Measurements from ENCODE around the gene XIRP1. TPM values are rescaled to one million over a fixed set of nuclear protein-coding genes. Genes with fewer than 3 reads are reported as not detected.

Gene XIRP1
- total and polyA plus RNA-seq, 2 experiments from 2014 or later, result not detected

DNA sequence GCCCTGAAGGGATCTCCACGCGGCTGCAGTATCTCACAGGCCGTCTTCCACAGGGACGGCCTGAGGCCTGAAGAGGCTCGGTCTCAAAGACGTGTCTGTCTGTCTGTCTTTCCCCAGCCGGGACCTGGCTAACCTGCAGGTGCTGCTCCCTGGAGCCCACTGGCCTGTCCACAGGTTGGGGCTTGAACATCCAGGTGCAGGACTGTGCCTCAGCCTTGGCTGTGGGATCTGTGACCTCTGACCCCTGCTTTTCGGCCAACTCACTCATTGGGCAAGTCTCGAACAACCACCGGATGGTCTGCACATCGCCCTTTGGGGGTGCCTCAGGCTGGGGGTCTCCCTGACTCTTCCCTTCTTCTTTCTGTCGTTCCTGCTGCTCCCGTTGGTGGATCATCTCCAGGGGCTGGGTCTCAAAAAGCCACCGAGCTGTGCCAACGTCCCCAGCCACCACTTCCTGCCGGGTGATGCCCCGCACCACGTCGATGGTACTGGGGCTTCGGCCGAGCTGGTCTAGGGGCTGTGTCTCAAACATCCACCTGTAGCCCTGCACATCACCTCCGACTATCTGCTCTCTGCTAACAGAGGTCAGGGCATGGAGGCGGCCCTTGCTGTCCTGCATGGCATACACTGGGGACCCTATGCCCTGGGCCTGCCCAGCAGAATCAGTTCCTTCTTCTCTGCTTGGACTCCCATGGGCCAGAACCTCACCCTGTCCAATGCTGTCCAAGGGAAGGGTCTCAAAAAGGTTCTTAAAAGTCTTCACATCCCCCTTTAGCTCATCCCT lies 4.8 kb downstream of the XIRP1 start:
- no peaks in the 10 kb centered on the region for H3K9me3 Mint-ChIP-seq
- no peak overlapping the region for H3K4me2 ChIP-seq
- ATAC-seq (no peak), DNase-seq (ENCODE audit: low spot score) (no peak)
- no peaks in the 10 kb centered on the region for H3K36me3 Mint-ChIP-seq (ENCODE audit: low read depth)
- H3K27me3 Mint-ChIP-seq (ENCODE audit: insufficient read depth, low read depth, poor library complexity), result peaks cover 18% of the 10 kb centered on the region
- H3K36me3 ChIP-seq (ENCODE audit: insufficient read depth), result no peaks in the 10 kb centered on the region
- no peak overlapping the region for H3K27ac ChIP-seq (ENCODE audit: low read depth)
- no peak overlapping the region for H3K4me3 Mint-ChIP-seq
- H3K9me2 ChIP-seq (ENCODE audit: insufficient read depth), result no peaks in the 10 kb centered on the region
- H3K27ac Mint-ChIP-seq, result no peak overlapping the region
- no peaks in the 10 kb centered on the region for H3K79me2 ChIP-seq (replicated peaks; ENCODE audit: insufficient read depth)
- no peaks in the 10 kb centered on the region for H3K27me3 ChIP-seq (ENCODE audit: insufficient read depth)
- H2AFZ ChIP-seq, result no peak overlapping the region
- peaks cover under 1% of the 10 kb centered on the region; the same call in 1 of the 2 replicates for H3K4me1 ChIP-seq (ENCODE audit: insufficient read depth)
- no peaks in the 10 kb centered on the region for H4K20me1 ChIP-seq (replicated peaks; ENCODE audit: insufficient read depth)
- H3K4me3 ChIP-seq, result no peak overlapping the region
- TF ChIP-seq, protein P1, sequence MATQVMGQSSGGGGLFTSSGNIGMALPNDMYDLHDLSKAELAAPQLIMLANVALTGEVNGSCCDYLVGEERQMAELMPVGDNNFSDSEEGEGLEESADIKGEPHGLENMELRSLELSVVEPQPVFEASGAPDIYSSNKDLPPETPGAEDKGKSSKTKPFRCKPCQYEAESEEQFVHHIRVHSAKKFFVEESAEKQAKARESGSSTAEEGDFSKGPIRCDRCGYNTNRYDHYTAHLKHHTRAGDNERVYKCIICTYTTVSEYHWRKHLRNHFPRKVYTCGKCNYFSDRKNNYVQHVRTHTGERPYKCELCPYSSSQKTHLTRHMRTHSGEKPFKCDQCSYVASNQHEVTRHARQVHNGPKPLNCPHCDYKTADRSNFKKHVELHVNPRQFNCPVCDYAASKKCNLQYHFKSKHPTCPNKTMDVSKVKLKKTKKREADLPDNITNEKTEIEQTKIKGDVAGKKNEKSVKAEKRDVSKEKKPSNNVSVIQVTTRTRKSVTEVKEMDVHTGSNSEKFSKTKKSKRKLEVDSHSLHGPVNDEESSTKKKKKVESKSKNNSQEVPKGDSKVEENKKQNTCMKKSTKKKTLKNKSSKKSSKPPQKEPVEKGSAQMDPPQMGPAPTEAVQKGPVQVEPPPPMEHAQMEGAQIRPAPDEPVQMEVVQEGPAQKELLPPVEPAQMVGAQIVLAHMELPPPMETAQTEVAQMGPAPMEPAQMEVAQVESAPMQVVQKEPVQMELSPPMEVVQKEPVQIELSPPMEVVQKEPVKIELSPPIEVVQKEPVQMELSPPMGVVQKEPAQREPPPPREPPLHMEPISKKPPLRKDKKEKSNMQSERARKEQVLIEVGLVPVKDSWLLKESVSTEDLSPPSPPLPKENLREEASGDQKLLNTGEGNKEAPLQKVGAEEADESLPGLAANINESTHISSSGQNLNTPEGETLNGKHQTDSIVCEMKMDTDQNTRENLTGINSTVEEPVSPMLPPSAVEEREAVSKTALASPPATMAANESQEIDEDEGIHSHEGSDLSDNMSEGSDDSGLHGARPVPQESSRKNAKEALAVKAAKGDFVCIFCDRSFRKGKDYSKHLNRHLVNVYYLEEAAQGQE (IDR thresholded peaks at IDR 0.05; ENCODE audit: unreplicated experiment), result no peak
- TF ChIP-seq JUNB (IDR thresholded peaks at IDR 0.05; ENCODE audit: unreplicated experiment) (no peak), EZH2phosphoT487 (IDR thresholded peaks at IDR 0.05; ENCODE audit: unreplicated experiment) (no peak), ZNF114 (CRISPR knock-in tag; IDR thresholded peaks at IDR 0.05) (no peak), ZNF331 (CRISPR knock-in tag; IDR thresholded peaks at IDR 0.05; ENCODE audit: low read depth) (no peak)
- TF ChIP-seq, protein P2, sequence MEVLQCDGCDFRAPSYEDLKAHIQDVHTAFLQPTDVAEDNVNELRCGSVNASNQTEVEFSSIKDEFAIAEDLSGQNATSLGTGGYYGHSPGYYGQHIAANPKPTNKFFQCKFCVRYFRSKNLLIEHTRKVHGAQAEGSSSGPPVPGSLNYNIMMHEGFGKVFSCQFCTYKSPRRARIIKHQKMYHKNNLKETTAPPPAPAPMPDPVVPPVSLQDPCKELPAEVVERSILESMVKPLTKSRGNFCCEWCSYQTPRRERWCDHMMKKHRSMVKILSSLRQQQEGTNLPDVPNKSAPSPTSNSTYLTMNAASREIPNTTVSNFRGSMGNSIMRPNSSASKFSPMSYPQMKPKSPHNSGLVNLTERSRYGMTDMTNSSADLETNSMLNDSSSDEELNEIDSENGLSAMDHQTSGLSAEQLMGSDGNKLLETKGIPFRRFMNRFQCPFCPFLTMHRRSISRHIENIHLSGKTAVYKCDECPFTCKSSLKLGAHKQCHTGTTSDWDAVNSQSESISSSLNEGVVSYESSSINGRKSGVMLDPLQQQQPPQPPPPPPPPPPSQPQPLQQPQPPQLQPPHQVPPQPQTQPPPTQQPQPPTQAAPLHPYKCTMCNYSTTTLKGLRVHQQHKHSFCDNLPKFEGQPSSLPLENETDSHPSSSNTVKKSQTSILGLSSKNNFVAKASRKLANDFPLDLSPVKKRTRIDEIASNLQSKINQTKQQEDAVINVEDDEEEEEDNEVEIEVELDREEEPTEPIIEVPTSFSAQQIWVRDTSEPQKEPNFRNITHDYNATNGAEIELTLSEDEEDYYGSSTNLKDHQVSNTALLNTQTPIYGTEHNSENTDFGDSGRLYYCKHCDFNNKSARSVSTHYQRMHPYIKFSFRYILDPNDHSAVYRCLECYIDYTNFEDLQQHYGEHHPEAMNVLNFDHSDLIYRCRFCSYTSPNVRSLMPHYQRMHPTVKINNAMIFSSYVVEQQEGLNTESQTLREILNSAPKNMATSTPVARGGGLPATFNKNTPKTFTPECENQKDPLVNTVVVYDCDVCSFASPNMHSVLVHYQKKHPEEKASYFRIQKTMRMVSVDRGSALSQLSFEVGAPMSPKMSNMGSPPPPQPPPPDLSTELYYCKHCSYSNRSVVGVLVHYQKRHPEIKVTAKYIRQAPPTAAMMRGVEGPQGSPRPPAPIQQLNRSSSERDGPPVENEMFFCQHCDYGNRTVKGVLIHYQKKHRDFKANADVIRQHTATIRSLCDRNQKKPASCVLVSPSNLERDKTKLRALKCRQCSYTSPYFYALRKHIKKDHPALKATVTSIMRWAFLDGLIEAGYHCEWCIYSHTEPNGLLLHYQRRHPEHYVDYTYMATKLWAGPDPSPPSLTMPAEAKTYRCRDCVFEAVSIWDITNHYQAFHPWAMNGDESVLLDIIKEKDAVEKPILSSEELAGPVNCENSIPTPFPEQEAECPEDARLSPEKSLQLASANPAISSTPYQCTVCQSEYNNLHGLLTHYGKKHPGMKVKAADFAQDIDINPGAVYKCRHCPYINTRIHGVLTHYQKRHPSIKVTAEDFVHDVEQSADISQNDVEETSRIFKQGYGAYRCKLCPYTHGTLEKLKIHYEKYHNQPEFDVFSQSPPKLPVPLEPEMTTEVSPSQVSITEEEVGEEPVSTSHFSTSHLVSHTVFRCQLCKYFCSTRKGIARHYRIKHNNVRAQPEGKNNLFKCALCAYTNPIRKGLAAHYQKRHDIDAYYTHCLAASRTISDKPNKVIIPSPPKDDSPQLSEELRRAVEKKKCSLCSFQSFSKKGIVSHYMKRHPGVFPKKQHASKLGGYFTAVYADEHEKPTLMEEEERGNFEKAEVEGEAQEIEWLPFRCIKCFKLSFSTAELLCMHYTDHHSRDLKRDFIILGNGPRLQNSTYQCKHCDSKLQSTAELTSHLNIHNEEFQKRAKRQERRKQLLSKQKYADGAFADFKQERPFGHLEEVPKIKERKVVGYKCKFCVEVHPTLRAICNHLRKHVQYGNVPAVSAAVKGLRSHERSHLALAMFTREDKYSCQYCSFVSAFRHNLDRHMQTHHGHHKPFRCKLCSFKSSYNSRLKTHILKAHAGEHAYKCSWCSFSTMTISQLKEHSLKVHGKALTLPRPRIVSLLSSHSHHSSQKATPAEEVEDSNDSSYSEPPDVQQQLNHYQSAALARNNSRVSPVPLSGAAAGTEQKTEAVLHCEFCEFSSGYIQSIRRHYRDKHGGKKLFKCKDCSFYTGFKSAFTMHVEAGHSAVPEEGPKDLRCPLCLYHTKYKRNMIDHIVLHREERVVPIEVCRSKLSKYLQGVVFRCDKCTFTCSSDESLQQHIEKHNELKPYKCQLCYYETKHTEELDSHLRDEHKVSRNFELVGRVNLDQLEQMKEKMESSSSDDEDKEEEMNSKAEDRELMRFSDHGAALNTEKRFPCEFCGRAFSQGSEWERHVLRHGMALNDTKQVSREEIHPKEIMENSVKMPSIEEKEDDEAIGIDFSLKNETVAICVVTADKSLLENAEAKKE (CRISPR knock-in tag; IDR thresholded peaks at IDR 0.05), result no peak
- no peaks in the 10 kb centered on the region for H3F3A ChIP-seq (replicated peaks; ENCODE audit: low read depth)
- H3K4me1 Mint-ChIP-seq, result peaks cover 2% of the 10 kb centered on the region; the same call in 2 of the 3 replicates

Data from GM23338 (cell line).